Keratinocyte (primary cell): ENCODE measurements around the gene PRODH2.

Experiments used
- EZH2 ChIP-seq: IDR thresholded peaks from one replicate; pipeline ENCODE4 v1.6.1; 2012; ENCODE audit warnings: inconsistent platforms, mild to moderate bottlenecking, low read length, moderate library complexity
- TF ChIP-seq, protein P1 (sequence below), 3 experiments: IDR thresholded peaks in 1 of 3; conservative IDR thresholded peaks in 1 of 3; optimal IDR thresholded peaks in 1 of 3; 2 replicates in 2 of 3; 3 replicates in 1 of 3; pipeline versions ENCODE3 to v1.5.1; 2011; ENCODE audit warnings: low read length in 3 of 3, mild to moderate bottlenecking in 3 of 3, moderate library complexity in 2 of 3, control low read depth in 1 of 3, inconsistent platforms in 1 of 3; ENCODE audit not compliant: insufficient read depth in 2 of 3; ENCODE audit errors: extremely low read depth in 1 of 3

DNA sequence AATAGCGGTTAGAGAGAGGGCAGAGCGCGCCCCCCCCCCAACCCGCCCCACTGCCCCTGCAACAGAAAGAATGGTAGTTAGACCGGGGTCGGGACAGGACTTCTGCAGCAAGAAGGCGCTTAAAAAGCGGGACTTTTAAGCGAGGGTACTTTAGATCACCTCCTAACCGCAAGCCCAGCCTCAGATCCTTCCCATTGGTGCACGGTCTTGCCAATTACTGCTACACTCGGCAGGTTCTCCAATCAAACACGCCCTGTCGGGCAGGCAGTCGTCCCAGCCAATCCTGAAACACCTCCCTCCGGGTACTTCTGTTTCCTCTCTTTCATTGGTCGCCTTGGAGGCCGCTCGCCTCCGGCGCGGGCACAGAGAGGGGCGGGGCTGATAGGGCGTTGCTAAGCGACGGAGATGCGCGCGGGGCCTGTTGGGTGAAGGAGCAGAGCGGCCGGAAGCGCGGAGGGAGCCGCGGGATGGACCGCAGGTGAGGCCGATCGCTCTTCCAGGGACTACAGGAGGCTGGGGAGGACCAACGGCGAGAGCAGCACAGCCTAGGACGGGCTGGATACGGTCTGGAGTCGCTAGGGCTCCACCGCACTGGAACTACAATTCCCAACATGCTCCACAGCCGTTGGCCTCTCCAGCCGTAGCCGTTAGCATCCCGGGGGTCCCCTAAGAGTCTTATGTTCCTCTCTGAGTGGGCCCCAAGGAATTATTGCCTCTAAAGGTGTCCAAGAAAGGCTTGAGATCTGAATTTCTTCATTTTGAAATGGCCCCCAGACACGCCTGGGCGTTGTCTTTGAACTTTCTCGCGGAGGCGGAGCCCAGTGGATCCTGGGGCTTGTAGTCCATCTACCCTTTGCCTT, 54.7 kb downstream of the PRODH2 start, which contains the start of gene PROSER3:
- TF ChIP-seq, protein P1, sequence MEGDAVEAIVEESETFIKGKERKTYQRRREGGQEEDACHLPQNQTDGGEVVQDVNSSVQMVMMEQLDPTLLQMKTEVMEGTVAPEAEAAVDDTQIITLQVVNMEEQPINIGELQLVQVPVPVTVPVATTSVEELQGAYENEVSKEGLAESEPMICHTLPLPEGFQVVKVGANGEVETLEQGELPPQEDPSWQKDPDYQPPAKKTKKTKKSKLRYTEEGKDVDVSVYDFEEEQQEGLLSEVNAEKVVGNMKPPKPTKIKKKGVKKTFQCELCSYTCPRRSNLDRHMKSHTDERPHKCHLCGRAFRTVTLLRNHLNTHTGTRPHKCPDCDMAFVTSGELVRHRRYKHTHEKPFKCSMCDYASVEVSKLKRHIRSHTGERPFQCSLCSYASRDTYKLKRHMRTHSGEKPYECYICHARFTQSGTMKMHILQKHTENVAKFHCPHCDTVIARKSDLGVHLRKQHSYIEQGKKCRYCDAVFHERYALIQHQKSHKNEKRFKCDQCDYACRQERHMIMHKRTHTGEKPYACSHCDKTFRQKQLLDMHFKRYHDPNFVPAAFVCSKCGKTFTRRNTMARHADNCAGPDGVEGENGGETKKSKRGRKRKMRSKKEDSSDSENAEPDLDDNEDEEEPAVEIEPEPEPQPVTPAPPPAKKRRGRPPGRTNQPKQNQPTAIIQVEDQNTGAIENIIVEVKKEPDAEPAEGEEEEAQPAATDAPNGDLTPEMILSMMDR (optimal IDR thresholded peaks at IDR 0.05 in 1 of 3, IDR thresholded peaks at IDR 0.05 in 1 of 3, conservative IDR thresholded peaks at IDR 0.05 in 1 of 3; ENCODE audit: extremely low read depth in 1 of 3, insufficient read depth in 2 of 3, low read length in 3 of 3), result no peak
- TF ChIP-seq EZH2, result no peak
